CD4-positive, alpha-beta T cell treated with Interleukin-21 for 1 hour (primary cell): Measurements from ENCODE around the gene XAF1.
A peak's percentile ranks its signal among the peaks of the same experiment; 100 is the strongest.
"Not testable (repeated sequence)": the region's sequence is repeated elsewhere in the genome, so short reads cannot be mapped to it uniquely, and the experiment has no call there.

Source experiments
- DNase-seq: peaks from one replicate; pipeline ENCODE4 v3.0.0-alpha.2; 2020

XAF1 gene, protein sequence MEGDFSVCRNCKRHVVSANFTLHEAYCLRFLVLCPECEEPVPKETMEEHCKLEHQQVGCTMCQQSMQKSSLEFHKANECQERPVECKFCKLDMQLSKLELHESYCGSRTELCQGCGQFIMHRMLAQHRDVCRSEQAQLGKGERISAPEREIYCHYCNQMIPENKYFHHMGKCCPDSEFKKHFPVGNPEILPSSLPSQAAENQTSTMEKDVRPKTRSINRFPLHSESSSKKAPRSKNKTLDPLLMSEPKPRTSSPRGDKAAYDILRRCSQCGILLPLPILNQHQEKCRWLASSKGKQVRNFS

DNA sequence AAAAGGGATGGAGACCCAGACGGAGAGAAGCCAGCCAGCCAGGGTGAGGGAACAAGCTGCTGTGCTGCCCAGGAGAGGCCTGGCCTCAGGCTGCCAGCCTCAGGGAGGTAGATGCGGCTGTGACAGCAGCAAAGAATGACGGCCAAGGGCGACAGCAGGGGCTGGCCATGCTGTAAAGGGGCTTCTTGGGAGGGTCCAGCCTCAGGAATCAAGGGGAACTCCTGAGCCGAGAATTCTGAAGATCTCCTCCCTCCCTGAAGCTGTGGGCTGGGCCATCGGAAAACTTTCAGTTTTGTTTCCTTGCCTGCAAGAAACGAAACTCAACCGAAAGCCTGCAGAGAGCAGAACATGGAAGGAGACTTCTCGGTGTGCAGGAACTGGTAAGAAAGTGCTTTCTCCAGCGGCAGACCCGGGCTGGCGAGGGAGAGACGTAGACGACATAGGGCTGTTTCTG is at the start of gene XAF1:
XAF1 (plus strand) TSS at position 316 of the 454 bp plus-strand sequence; CDS start at position 349, 33 bp downstream.
- DNase-seq, result peak; percentile 68

DNA sequence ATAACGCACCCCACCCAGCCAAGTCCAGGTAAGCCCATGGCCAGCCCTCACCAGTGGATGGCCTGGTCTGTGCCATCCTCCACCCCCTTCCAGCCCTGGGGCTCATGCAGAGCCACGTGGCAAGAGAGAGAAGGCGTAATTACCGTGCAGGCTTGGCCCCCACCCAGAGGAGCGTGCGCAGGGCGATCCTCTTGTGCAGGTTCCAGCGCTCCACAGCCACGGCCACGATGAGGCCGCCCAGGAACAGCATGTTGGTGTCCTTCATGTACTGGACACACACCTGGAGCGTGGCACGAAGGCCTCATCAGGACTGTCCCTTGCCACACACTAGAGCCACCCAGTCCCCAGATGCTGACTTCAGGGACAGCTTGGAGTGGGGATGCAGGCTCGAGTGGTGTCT is 49.3 kb upstream of the XAF1 start:
- no peak for DNase-seq

DNA sequence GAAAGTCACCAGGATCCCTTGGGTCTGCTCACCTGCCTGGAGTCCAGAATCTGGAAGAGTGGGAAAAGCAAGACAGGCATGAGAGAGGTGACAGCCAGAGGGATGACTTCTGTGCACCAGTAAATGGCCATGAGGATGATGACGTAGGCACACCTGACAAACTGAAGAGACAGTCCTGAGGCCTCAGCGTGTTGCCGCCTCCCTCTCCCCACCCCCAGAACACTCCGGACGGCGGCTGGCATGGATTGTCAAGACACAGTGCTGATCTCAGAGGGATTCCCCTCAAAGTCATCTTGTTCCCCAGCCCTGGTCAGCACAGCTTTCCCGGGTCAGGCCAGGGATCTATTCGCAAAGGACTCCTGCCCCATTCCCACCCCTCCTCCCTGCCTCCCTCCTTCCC is 48.9 kb upstream of the XAF1 start:
- DNase-seq, result no peak

DNA sequence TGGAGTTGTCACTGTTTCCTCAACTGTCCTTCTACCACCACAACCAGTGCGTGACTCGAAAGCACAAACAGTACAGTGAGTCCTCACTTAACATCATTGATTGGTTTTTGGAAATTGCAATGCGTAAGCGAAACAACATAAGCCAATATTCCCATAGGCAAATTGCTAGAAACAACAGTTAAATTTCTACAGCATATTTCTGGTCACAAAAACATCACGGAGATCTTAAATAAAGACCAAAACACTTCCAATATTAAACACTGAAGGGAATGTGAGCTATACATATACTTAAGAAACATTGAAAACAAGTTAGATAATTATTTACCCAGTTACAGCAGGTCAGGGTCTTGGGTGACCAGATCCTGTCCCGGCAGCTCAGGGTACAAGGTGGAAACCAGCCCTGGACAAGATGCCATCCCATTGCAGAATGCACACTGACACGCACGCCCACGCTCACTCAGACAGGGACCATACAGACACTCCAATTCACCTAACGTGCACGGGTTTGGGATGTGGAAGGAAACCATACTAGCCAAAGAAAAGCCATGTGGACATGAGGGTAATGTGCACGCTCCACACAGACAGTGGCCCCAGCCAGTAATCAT is 47.4 kb upstream of the XAF1 start:
- no peak for DNase-seq

DNA sequence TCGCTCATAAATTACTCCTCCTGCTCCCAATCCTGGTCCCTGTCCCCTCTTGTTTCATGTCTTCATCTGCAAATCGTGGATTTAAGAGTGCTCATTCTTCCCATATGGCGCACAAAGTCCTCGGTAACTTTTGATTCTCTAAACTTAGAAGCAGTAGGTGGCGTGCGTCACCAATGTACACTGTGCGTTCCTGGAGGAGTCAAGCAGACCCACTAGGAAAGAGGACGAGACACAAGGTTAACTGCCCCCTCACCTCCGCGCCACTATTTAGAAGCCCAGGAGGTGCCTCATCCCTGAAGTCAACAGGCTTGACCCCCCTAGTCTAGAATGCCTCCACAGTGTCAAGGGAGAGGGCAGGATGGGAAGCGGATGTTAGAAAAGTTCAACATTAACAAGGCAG is 45.5 kb upstream of the XAF1 start:
- no peak for DNase-seq

DNA sequence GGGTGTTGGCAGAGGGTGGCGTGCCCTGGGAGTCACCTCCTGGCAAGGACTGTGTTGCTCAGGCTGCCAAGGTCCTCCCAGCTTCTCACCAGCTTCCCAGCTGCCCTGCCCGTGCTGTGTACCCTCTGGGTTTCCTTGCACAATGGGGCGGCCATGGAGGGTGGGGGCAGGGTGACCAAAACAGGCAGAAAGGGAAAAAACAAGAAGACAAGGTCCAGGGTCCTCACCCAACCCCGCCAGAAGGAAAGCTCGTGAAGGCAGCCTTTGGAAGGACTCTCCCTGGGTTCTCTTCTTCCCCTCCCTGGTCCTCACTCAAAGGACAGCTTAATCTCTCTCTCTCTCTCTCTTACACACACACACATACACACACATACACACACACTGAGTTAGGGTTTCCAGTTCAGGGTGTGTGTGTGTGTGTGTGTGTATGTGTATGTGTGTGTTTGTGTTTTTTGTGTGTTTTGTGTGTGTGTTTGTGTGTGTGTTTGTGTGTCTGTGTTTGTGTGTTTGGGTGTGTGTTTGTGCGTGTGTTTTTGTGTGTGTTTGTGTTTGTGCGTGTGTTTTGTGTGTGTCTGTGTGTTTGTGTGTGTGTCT is 44.7 kb upstream of the XAF1 start:
- DNase-seq, result no peak

DNA sequence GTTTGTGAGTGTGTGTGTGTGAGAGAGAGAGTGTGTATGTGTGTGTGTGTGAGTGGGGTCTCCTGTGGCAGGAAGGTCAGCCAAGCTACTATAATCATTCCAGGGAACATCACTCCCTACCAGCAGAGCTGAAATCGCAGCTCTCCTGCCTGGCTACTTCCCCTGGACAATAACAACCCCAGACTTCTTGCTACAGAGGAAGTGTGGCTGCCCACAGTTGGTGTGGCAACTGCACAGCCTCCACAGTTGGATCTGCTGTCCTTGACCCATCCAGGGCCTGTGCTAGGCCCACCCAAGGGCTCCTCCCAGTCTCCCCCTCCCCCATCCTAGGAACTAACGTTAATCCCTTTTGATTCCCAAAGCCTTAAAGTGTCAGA is 44.2 kb upstream of the XAF1 start:
- no peak for DNase-seq

DNA sequence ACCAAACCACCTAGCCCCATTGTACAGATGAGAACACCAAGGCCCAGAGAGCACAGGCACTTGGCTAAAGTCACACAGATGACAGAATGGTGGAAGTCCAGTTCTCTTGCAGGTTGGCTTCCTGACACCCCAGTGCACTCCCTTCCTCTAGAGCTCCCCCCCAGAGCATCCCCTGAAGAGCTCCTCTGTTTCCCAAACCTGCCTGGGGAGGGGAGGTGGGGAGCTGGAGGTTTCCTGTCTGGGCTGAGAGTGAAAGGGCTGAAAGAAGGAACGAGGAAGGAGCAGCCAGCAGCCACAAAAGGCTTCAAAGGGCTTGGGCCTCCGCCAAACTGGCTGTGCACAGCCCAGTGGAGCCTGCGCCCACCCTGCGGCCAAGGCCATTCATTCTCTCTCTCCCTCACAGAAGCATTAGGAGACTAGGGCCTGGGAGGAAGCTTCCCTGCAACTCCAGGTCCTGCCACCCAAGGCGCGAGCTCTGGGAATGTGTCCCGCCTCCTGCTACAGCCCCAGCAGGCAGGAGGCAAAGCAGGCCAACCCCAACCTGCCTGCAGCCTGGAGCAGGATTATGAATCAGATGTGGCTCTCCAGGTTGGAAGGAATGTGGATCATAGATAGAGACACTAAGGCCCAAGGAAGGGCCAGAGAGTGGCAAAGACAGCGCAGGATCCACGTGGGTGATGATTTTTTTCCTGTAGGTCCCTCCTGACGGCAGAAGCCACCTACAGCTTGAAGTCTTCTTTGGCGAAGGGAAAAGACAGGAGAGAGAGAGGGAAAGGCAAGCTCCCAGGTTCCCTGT is 43.6 kb upstream of the XAF1 start:
- DNase-seq, result no peak

DNA sequence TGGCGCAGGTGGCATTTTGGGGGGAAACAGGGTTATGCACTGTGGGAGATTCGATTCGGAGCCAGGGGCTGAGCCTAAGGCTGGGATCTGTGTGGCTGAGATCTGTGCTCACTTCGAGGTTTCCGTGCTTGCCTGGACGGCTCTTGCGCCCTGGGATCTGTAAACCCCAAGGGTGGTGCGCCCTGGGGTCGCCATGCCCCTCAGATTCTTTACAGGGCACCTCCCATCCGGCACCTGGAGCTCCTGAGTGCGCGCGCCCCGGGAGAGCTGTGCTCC is 43.1 kb upstream of the XAF1 start:
- no peak for DNase-seq

DNA sequence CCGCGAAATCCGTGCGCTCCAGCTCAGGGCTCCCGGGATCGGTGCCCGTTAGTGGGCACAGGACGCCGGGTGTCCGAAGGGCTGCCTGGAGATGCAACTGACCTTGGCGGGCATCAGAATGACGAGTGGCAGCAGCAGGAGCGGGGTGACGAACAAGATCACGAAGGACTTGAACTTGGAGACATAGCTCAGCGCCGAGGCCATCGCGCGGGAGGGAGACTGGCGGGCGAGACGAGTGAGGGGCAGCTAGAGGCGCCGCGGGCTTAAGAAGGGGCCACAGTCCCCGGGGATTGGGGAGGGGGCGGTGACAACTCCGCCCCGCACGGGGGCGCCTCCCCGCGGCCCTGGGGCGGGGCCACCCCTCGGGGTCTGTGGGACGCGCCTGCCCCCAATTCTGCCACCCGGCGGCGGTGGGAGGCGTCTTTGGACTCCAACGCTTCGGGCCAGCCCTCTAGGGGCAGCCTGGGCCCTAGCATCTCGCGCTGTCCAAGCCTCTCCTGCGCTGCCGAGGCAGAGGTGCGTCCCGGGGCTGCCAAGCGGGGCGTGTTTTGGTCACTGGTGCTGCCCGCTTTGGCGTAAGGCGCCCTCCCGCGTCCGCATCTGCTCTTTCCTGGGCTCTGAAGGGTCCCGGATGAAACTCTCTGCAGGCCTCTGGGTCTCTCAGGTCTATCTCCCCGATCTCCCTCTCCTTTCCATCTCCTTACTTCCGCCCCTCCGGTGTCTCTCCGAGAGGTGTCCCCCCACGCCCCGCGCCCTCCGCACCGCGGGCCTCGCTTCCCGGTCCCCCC is 42.5 kb upstream of the XAF1 start, which contains the start of gene SLC13A5:
SLC13A5 (minus strand) TSS at position 240 of the 788 bp plus-strand sequence; CDS start at position 204, 36 bp downstream.
- DNase-seq, result no peak

DNA sequence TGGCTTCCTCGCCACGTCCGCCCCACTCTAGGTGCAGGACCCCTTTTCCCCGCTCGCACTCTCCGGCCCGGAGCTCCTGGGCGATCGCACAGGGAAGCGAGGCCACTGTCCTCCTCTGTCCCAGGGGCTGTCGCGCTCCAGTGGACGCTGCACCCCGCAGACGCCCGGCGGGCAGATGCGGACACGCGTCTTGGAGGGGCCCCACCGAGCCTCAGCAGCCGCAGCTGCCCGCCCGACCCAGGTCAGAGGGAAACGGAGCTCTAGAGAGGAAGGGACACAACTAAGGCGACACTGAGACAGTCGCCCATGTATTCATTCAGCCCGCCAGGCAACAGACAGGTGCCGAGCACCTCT is 42.0 kb upstream of the XAF1 start:
- DNase-seq, result no peak

DNA sequence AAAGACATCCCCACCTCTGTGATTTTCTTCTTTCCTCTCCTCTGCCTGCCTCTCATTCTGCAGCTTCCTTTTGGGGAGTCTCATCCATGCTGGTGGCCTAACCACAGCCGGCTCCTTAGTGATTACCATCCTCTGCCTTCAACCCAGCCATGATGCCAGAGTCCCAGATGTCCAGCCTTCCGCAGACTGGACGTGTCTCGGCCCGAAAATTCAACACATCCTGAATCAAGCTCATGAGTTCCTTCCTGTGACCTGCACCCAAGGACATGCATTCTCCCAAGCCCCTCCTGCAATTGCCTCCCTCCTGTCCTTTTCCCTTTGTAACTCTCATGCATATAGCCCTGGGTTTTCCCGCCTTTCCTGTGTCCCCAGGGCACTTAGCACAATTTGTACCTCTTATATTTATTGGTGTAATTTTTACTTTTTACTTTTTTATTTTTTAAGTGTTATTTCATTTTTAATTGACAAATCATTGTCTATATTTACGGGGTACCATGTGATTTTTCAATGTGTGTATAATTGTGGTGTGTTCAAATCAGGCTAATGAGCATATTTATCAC is 41.5 kb upstream of the XAF1 start:
- DNase-seq, result no peak

DNA sequence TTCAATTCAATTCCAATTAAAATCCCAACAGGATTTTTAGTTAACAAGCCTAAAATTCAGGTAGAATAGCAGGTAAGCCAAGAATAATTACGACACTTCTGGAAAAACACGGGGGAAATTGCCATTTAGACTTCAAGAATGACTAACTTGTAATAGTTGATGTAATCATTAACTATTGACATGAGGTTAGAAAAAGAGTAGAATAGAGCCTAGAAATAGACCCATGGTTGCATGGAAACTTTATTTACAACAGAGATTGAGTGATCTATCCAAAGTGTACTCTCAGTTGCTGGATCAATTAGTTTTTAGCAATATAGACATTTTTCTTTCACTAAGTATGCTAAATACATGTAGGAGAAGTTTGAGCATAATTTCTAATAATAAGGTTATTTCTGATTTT is 39.1 kb upstream of the XAF1 start:
- DNase-seq, result no peak

DNA sequence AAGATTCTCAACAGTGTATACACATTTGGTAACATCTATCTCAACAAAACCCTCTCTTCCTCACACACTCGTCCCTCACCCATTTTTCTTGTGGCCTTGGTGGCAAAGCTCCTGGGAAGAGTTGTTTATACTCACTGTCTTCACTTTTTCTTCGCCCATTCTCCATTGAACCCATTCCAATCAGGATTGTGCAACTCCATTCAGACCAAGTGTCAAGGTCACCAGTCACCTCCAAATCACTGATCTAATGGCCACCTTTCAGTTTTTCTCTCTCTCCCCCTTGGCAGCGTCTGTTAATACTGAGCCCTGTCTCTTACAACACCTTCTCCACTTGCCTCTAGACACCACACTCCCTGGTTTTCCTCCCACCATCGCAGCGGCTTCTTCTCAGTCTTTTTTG is 34.1 kb upstream of the XAF1 start:
- no peak for DNase-seq

DNA sequence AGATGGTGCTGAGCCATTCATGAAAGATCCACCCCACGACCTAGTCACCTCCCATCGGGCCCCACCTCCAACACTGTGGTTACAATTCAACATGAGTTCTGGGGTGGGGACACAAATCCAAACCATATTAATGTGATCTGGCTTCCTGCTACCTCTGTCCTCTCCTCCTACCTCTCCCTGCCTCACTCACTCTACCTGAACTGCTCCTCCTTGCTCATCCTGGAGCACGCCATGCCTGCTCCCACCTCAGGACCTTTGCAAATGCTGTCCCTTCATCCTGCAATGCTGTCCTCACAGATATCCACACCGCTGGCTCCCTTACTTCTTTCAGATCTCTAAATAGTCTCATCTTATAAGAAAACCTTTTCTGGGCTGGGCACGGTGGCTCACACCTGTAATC is 31.8 kb upstream of the XAF1 start:
- DNase-seq, result no peak

DNA sequence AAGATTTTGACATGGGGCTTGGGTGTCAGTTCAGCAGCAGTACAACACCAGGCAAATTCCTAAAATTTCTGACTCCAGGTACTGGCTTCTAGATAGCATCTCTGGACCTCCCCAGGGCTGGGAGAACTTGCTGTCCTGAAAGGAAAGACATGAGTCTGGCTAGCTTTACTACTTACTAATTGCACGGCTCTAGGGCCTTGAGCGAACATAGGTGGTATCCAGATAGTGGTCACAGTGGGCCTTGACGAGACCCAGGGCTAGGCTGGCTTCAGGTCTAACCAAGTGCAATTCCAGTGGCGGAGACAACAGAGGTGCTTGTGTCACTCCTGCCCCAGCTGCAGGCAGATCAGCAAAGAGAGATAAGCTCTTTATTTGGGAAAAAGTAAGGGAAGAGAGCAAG is 26.3 kb upstream of the XAF1 start:
- no peak for DNase-seq

DNA sequence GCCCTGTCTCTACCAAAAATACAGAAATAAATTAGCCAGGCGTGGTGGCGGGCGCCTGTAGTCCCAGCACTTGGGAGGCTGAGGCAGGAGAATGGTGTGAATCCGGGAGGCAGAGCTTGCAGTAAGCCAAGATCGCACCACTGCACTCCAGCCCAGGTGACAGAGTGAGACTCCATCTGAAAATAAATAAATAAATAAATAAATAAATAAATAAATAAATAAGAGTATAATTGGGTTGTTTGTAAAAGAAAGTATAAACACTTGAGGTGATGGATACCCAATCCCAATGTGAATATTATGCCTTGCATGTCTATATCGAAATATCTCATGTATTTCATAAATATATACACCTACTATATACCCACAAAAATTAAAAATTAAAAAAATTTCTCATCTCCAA is 9.2 kb upstream of the XAF1 start:
- not testable (repeated sequence) for DNase-seq

DNA sequence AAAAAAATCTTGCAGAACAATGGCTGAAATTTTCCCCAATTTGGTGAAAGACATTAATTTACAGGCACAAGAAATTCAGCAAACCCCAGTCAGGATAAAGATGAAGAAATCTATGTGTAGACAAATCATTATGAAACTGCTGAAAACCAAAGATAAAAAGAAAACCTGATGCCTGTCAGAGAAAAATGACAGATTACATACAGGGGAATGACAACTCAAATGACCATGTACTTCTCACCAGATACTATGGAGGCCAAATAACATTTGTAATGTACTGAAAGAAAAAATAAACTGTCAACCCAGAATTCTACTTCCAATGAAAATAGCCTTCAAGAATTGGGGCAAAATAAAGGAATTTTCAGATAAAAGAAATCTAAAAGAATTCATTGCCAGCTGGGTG is 7.2 kb upstream of the XAF1 start:
- no peak for DNase-seq

DNA sequence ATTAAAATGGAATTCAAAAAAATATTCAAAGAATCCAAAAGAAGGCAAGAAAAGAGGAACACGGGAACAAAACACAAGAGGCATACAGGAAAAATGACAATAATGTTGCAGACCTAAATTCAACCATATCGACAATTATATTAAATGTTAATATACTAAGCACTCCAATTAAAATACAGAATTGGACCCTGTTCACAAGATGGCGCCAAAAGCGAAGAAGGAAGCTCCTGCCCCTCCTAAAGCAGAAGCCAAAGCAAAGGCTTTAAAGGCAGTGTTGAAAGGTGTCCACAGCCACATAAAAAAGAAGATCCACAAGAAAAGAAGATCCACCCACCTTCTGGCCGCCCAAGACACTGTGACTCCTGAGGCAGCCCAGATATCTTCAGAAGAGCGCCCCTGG is 6.3 kb upstream of the XAF1 start:
- DNase-seq, result peak; percentile 15

DNA sequence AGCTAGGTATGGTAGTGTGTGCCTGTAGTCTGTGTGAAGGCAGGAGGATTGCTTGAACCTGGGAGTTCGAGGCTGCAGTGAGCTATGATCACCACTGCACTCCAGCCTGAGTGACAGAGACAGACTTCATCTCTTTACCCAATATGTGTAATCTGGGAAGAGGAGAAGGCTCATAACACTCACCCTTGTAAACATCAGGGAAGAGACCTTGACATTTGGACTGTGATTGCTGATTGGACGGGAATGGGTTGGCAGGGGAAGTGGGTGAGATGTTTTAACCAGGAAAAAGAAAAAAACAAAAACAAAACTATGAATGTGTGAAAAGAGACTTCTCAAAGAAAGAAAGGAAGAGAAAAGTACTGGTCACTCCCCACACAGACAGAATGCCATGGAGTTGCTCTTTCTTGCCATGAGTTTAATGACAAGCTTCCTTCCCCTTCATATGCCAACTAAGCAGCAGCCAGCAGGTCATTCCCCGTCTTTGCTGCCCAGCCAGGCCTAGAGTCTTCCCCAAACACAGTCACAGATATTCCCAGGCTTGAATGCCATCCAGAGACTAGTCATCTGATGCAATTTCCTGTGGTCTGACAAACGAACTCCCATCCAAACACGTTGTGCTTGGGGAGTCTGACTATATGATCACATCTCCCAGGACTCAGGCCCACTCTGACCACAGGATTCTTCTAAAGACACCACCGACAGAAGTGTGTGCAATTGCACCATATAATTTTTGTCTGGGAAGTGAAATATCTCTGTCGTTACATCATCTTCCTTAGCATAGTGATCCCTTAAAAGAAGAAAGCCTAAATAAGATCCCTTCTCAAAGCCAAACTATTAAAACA is 3.6 kb upstream of the XAF1 start:
- peak; percentile 1 for DNase-seq

DNA sequence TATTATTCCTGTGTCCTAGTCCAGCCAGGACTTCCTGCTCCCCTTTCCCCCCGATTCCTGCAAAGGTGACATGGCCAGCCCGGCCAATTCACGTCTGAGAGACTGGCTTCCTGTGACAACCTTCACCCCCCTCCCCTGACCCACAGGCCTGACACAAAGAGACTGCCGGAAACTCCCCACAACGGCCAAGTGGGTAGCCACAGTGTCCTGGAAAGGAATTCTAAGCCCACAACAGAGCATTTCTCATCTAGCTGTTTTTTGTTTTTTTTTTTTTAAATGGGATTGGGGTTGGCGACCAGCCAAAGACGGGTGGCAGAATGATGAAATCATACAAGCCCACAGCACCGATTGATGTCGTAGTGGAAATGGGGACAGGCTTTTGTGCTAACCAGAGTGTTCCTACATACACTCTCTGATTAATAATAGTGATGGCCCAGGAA is 2.8 kb upstream of the XAF1 start:
- DNase-seq, result peak; percentile 73

DNA sequence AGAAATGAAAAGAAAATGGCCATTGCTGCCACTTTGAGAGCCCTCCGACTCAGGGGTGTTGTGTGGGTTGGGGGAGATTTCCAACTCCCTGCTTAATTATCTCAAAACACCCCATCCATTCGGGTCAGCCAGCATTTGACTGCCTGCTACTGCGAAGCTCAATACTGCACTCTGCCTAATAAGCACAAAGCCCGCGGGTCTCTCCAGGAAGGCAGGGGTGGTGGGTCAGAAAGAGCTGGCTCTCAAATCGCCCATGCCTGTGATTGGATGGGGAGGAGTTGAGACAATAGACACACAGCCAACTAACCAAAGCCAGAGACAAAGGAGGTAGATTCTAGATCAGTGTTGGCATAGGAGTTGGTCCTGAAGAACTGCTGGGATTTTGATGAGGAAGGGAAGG is 2.3 kb upstream of the XAF1 start:
- DNase-seq, result peak; percentile 2
